Myocyte (in vitro differentiated cells): ENCODE data around the gene PCGF3. TPM values are rescaled to one million over a fixed set of nuclear protein-coding genes. Genes with fewer than 3 reads are reported as not detected.
"Not testable (repeated sequence)": the region's sequence is repeated elsewhere in the genome, so short reads cannot be mapped to it uniquely, and the experiment has no call there.

ENCODE experiments used
- DNase-seq: peaks from one replicate; pipeline ENCODE4 v3.0.0-alpha.2; 2012; ENCODE audit warnings: low read depth
- total RNA-seq: library from RNA; depleted of rRNA; stranded (reverse); fragments of >200 nt; gene quantifications from 2 replicates; pipeline ENCODE4 v1.2.3, GENCODE V29; 2014

The PCGF3 gene
- total RNA-seq, 1 donor from 2014 or later = 79.0 TPM

- DNase-seq = no peak
Observed at GRCh38 chr4:703336-704197, 2.1 kb upstream of the PCGF3 start.

DNA sequence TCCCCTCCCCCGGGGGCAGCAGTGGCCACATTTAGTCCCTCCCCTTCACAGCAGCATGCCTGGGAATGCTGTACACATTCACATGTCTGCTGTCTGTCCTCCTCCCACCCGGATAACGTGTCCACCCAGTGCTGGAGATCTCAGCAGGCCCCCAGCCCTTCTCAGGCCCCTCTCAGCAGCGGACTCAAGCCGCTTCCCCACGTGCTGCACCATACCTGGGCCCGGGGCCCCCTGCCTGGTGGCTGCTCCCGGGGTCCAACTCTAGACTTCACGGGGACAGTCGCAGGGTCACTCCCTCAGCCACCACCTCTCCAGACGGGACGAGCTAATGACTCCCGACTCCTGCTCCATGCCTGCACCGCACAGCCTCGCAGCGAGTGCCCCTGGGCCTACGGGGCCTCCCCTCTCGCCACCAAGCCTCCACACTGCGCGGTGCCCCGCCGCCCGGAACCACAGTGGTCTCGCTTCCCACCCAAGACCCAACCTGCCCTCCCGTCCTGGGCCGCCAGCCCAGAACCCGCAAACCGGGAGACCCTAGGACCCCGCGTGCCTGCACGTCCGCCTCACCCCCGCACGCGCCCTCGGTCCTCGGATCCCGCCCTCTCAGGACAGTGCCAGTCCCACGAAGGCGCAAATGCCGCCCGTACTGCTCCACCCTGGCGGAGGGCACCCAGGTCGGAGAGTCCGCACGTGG, 1.3 kb upstream of the PCGF3 start:
- no peak for DNase-seq

GRCh38 chr4:704971-705277, 708 bp upstream of the PCGF3 start:
- no peak for DNase-seq

GRCh38 chr4:706083-706633, 526 bp downstream of the PCGF3 start:
- not testable (repeated sequence) for DNase-seq

DNA sequence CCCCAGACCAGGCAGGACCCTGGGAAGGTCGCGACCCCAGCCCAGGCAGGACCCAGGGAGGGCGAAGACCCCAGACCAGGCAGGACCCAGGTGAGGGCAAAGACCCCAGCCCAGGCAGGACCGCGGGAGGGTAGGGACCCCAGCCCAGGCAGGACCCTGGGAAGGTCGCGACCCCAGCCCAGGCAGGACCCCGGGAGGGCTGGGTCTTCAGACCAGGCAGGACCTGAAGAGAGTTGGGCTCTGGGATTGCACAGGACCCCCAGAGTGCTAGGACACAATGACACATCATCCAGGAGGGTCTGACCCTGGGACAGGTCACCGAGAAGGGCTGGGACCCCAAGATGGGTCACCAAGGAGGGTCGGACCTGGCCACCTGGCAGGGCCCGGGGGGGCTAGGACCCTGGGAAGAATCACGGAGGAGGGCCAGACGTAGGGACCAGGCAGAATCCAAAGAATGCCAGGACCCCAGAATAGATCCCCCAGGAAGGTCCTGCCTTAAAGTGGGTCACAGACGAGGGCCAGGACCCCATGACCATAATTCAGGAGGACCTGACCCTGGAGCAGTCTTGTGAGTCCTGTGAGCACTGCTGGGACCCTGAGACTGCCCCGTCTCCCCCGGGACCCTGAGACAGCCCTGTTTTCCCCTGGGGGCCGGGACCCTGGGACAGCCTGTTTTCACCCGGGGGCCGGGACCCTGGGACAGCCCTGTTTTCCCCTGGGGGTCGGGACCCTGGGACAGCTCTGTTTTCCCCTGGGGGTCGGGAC, 1.4 kb downstream of the PCGF3 start:
- DNase-seq = no peak

DNA sequence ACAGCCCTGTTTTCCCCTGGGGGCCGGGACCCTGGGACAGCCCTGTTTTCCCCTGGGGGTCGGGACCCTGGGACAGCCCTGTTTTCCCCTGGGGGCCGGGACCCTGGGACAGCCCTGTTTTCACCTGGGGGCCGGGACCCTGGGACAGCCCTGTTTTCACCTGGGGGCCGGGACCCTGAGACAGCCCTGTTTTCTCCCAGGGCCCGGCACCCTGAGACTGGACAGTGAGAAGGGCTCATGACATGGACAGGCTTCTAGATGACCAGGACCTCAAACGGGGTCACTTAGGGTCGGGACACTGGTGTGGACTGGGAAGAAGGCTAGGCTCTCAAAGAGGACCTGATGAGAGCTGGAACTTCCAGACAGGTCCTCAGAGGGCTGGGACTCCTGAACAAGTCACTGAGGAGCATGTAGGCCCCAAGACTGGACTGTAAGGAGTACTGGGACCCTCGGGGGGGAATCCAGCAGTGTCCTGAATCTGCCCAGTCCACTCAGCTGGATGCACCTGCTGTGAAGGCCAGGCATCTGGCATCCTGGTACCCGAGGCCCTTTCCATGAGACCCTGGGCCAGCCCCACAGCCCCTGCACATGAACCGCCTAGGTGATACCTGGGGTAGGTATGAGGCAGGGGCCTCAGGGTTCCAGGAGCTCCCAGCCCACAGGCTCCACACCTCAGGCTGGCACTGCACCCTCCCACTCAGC, 2.4 kb downstream of the PCGF3 start:
- peak; percentile 18 for DNase-seq

DNA sequence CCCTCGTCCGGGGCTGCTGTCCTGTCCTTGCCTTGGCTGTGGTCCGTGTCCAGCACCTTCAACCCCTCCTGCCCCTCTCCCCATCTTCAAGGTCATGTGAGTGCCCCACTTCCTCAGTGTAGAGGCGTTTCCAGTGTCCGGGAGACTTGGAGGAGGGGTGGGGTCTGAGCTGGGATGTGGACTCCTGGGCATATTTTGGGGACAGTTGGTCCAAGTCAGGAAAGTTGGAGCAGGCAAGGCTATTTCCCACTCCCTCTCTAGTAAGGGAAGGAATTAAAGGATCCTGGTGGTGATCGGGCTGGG, 3.0 kb downstream of the PCGF3 start:
- no peak for DNase-seq

DNA sequence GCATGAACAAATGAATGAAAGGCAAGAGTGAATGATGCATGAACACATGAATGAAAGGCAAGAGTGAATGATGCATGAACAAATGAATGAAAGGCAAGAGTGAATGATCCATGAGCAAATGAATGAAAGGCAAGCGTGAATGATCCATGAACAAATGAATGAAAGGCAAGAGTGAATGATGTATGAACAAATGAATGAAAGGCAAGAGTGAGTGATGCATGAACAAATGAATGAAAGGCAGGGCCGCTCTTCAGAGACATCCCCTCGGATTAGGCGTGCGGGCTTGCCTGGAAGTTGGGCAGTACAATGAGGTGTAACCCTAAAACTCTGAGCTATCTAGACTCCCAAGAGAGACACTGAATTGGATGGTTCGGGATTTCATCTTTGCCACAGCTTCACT, 3.7 kb downstream of the PCGF3 start:
- peak; percentile 5 for DNase-seq

DNA sequence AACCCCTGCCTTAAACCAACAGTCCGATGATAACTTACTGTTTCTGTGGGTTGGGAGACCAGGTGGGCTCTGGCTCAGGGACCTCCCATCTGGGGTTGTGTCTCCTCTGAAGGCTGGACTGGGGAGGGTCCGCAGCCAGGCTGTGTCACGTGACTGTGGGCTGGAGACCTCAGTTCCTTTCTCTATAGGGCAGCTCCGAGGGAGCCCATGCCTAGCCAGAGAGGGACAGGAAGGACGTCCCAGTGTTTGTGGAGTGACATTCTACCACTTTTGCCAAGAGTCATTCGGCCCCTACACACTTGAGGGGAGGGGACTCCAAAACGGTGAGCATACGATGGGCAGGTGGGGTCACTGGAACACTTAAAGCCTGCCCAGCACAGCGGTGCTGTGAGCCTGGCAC, 4.5 kb downstream of the PCGF3 start:
- no peak for DNase-seq

GRCh38 chr4:710916-711315, 5.3 kb downstream of the PCGF3 start:
- DNase-seq = no peak

- no peak for DNase-seq
Observed at GRCh38 chr4:712093-712492, 6.5 kb downstream of the PCGF3 start.

GRCh38 chr4:712916-713632, 7.4 kb downstream of the PCGF3 start:
- no peak for DNase-seq

GRCh38 chr4:714087-714486, 8.5 kb downstream of the PCGF3 start:
- DNase-seq = no peak

GRCh38 chr4:717601-718320, 12.1 kb downstream of the PCGF3 start:
- DNase-seq = no peak

- no peak for DNase-seq
Observed at GRCh38 chr4:718460-718859, 12.8 kb downstream of the PCGF3 start.

- no peak for DNase-seq
Observed at GRCh38 chr4:720111-720860, 14.7 kb downstream of the PCGF3 start.

GRCh38 chr4:721261-722168, 15.9 kb downstream of the PCGF3 start:
- peak; percentile 23 for DNase-seq

GRCh38 chr4:722169-722725, 16.6 kb downstream of the PCGF3 start:
- no peak for DNase-seq
